GM12873 (cell line): ENCODE results near the gene KCNMB1.

Experiments used
- TF ChIP-seq, protein P1 (sequence below): IDR thresholded peaks from 2 replicates; pipeline ENCODE4 v1.5.1; 2012; ENCODE audit warnings: low read depth, mild to moderate bottlenecking, moderate library complexity, low read length, control low read depth; ENCODE audit not compliant: insufficient read depth; ENCODE audit errors: missing control alignments

KCNMB1 gene

DNA sequence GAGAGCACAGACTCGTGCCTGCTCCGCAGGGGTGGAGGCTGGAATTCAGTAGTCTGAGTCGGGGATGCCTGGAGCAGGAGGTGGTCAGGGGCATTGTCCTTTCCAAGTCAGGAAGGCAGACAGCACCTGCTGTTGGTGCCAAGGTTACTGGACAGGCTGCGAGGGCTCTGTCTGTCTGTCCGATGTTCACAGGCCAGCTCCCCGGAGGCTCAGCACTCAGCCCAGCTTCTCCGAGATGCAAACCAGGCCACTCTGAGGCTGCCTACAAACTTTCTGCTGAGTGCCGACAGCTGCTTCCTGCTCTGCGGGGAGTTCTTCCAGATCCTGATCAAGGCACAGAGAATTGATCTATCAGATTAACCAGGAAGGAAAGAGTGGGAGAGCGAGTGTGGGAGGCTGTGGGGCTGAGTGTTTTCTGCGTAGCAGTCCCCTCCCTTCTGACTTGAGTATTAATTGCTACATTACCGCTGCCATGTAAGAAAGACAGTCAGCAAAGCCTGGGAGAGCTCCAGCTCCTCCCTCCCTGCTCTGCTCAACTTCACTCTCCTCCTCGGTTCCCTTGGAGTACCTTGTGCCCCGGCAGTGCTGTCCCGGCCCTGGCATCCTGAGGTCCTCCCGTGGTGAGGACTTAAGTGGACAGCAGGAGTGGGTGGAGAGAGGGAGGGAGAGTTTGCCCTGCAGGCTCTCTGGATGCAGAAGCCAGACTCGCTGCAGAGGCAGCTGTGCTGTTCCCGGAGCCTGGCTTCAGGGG is 36.0 kb downstream of the KCNMB1 start:
- TF ChIP-seq, protein P1, sequence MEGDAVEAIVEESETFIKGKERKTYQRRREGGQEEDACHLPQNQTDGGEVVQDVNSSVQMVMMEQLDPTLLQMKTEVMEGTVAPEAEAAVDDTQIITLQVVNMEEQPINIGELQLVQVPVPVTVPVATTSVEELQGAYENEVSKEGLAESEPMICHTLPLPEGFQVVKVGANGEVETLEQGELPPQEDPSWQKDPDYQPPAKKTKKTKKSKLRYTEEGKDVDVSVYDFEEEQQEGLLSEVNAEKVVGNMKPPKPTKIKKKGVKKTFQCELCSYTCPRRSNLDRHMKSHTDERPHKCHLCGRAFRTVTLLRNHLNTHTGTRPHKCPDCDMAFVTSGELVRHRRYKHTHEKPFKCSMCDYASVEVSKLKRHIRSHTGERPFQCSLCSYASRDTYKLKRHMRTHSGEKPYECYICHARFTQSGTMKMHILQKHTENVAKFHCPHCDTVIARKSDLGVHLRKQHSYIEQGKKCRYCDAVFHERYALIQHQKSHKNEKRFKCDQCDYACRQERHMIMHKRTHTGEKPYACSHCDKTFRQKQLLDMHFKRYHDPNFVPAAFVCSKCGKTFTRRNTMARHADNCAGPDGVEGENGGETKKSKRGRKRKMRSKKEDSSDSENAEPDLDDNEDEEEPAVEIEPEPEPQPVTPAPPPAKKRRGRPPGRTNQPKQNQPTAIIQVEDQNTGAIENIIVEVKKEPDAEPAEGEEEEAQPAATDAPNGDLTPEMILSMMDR = no peak

DNA sequence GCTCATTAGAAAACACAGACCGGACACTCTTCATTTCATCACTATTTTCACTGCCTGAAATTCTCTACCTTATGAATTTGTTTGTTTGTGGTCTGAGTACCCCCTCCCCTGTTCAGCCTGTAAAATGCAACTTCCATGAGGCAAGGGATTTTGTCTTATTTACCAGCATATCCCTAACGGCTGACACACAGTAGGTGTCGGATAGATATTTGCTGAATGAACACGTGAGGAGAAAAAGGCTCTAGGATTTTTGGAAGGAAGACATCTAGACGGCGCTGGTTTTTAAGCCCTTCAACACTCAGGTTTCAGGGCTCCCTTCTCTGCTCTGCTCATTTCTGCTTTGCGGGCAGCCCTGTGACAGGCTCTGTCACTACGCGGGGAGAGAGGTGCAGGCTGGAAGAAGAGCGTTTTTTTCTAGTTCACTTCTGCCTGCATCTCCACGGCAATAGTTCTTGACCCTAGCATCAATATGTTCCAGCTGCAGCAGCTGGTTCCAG is 41.0 kb downstream of the KCNMB1 start:
- TF ChIP-seq, protein P1 = no peak

DNA sequence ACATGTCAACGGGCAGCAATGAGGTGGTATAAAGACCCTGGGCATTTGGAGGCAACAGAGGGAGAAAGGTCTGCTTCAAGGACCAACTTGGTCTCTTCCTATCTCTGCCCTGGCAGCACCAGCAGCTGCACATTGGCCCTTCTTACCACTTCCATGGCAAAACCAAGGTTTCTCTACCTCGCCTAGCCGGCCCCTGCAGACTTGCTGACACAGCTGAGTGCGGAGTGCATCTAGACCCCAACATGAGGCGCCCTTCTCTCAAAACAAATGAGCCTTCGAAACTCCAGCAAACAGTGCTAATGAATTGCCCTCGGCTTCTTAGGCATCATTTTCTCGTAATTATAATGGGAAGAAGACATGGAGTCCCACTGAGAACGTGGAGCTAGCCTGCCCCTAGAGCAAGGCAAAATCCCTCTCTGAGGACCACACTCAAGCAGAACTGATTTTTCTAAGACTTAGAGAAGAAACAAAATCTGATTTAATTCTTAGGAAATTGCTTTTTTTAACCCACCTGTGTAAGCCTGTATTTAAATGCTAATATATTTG is 42.1 kb downstream of the KCNMB1 start:
- TF ChIP-seq, protein P1 = no peak

DNA sequence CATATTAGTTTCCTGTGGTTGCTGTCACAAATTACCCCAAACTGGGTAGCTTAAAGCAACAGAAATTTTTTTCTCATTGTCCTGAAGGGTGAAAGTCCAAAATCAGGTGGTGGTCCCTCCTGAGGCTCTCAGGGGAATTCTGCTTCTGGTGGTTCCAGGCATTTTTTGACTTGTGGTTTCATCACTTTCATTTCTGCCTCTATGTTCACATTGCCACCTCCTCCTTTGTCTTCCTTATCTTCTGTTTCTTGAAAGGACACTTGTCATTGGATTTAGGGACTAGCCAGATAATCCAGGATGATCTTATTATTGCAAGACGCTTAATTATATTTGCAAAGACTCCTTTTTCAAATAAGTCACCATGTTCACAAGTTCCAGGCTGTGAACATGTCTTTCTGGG is 43.2 kb downstream of the KCNMB1 start:
- TF ChIP-seq, protein P1 = no peak

DNA sequence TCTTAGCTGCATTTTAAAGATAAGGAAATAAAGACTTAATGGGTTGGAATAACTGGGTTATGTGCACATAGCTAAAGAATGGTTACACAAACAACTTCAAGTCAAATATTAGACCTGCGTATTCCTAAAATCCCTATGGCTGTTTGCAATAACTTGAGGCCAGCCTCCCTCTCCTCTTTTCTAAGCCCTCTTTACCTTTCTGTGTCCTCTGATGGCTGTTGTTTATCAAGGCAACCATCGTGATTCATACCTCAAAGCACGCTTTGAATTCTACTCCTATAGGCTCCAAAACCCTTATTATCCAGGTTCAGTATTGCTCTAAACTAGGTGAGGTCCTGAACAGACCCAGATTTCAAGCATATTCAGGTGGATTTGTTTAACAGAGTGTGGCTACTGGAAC is 46.0 kb downstream of the KCNMB1 start:
- TF ChIP-seq, protein P1 = no peak

DNA sequence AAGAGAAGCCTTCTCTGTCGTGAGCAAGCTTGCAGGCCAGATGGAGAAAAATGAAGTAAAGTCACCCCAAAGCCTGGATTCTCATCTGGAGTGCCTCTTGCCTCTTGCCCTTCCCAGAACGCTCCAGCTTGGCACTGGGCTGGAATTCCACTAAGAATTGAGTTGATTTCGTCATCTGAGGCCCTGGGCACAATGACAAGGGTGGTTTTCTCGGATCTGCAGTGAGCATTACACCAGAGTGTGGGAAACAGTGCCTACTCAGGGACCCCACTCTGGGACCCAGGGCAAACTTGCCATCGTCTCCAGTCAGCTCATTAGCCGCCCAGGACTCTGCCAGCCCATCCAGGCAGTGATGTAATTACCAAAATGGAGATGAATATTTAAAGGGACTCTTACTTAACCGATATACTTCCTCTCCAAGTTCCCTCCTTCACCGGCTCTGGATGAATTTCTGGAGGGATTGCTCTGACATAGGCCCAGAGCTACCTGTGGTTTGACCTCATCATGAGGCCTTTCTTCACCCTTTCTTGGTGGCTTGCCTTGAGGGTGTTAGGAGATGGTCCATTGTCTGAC is 46.9 kb downstream of the KCNMB1 start:
- TF ChIP-seq, protein P1 = no peak

DNA sequence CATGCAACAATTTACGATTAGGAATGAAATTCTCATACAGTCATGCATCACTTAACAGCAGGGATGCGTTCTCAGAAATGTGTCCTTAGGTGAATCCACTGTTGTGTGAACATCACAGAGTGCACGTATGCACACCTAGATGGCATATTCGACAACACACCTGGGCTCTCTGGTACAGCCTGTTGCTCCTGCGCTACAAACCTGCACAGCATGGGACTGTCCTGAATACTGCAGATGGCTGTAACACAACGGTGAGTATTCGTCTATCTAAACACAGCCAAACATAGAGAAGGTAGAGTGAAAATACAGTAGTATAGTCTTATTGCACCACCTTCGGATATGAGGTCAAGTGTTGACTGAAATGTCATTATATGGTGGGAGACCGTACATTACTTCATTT is 47.6 kb downstream of the KCNMB1 start:
- TF ChIP-seq, protein P1 = no peak
